NCI-H2196 (cell line): ENCODE results near the gene M6PR.

Source experiments
- DNase-seq: peaks from one replicate; lab custom pipeline; 2025; ENCODE audit not compliant: unreplicated experiment; lab: John Stamatoyannopoulos, UW

The M6PR gene

GRCh38 chr12:8949342-8950220, at the start of gene M6PR:
M6PR (minus strand) TSS chr12:8949645; CDS start chr12:8946404, 3,241 bp downstream.
- peak; percentile 94 for DNase-seq

GRCh38 chr12:8996682-8997405, 47.4 kb upstream of the M6PR start:
- DNase-seq = no peak

- DNase-seq = no peak
Observed at GRCh38 chr12:8995021-8995775, 45.8 kb upstream of the M6PR start.

DNA sequence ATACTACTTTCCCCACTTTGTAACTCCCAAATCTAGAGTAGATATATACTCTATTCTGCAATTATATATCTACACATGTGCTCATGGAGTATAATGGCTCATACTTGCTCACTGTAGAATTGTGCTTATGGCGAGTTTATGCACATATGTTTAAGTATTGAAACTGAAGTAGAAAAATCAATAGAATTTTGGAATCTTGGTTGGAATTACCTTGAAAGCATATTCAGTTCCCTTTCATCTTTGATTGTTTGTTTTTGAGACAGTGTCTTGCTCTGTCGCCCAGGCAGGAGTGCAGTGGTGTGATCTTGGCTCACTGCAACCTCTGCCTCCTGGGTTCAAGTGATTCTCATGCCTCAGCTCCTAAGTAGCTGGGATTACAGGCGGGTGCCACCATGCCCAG, 44.4 kb upstream of the M6PR start:
- DNase-seq = no peak

DNA sequence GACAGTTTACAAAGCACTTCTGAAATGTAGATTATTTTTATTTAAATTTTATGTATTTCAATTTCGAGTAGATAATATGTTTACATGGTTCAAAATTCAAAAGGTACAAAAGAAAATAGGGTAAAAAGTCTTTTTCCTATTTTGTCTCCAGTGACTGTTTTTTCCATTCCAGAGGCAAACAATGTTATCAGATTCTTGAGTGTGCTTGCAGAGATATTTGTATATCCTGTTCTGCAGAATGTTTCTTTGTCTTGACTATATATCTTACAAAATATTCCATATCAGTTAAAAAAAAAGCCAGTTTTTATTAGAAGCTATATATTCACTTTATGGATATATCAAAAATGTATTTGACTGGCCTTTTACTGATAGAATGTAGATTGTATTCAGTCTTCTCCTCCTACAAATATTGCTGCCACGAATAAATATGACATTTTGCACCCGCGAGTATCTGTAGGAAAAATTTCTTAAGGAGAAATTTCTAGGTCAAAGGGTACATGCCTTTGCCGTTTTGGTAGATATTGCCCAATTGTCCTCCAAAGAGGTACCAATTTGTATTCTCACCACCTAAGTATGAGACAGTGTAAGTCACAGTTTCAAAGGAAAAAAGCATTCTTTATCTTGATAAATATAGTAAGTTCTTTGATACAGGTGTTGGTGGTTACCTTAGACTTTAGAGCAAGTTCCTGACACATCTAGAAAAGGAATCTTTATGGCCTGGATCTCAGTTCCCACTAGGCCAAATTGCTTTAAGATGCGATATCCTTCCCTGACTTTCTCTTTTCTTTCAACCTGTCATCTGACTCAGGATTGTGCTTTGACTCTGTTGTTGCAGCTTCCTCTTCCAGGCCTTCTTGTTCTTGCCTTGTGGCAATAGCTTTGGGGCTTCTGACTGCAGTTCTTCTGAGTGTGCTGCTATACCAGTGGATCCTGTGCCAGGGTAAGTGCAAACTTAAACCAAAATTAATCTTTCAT, 42.2 kb upstream of the M6PR start:
- no peak for DNase-seq

- no peak for DNase-seq
Observed at GRCh38 chr12:8989413-8989812, 40.0 kb upstream of the M6PR start, which contains the start of gene KLRG1. KLRG1 (plus strand) TSS chr12:8989546; CDS start chr12:8989636, 90 bp downstream.

DNA sequence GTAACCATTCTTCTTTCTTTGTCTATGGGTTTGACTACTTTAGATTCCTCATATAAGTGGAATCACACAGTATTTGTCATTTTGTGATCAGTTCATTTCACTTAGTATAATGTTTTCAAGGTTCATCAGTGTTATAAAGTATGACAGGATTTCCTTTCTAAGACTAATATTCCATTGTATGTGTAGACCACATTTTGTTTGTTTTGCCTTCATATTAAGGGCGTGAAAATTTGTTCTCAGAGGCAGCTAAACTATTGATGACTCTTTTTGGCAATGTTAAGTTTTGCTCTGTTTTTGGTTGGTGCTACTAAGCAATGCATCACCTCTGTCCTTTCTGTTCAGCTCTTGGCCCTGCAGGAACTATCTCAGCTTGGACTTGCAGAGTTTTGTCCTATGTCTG, 38.2 kb upstream of the M6PR start:
- no peak for DNase-seq

DNA sequence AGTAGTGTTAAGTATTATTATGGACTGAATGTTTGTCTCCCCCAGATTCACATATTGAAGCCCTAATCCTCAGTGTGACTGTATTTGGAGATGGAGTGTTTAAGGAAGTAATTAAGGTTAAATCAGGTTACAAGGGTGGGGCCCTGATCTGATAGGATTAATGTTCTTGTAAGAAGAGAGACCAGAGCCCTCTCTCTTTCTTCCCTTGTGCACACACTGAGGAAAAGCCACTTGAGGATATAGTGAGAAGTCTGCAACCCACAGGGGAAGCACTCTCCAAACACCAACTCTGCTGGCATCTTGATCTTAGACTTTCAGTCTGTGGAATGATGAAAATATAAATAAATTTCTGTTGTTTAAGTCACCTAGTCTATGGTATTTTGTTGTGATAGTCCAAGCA, 37.7 kb upstream of the M6PR start:
- DNase-seq = no peak

DNA sequence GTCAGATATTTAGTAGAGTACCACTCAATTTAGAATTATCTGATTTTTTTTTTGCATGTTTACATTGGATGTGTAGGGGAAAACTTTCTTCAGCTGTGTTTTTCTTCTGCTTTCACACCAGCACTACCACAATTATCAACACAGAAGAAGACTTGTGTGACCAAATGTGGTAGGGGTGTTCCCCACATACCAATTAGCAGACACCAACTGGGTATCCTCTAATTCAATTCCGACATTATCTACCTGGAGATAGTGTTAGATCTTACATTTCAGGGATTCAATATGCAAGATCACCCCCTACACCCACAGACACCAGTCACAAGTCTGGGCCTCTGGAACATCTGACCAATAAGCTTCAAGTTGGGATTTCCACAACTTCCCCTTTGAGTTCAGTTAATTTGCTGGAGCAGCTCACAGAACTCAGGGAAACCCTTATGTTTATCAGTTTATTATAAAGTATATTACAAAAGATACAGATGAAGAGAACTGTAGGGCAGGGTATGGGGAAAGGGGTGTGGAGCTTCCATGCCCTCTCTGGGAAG, 35.8 kb upstream of the M6PR start:
- DNase-seq = no peak

GRCh38 chr12:8980137-8980536, 30.7 kb upstream of the M6PR start:
- DNase-seq = no peak

GRCh38 chr12:8970432-8970831, 21.0 kb upstream of the M6PR start:
- no peak for DNase-seq

- no peak for DNase-seq
Observed at GRCh38 chr12:8969861-8970411, 20.5 kb upstream of the M6PR start.

GRCh38 chr12:8968761-8969160, 19.3 kb upstream of the M6PR start:
- no peak for DNase-seq

- no peak for DNase-seq
Observed at GRCh38 chr12:8960176-8960575, 10.7 kb upstream of the M6PR start.

- no peak for DNase-seq
Observed at GRCh38 chr12:8958066-8958465, 8.6 kb upstream of the M6PR start.

DNA sequence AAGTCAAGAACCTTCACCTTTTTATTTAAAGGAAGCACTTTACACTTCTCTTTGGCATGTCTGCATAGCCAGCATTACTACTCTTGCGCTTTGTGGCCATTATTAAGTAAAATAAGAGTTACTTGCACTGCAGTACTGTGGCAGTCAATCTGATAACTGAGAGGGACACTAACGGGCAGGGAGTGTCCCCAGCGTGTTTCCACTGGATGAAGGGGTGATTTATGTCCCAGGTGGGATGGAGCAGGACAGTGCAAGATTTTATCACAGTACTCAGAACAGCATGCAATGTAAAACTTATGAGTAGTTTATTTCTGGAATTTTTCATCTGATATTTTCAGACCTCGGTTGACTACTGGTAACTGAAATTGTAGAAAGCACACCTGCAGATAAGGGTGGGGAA, 8.1 kb upstream of the M6PR start:
- no peak for DNase-seq

- no peak for DNase-seq
Observed at GRCh38 chr12:8956772-8957171, 7.3 kb upstream of the M6PR start.

GRCh38 chr12:8956073-8956472, 6.6 kb upstream of the M6PR start:
- DNase-seq = no peak

GRCh38 chr12:8953773-8954402, 4.4 kb upstream of the M6PR start:
- DNase-seq = no peak
